Cerebellar nuclear complex (tissue), 1 donor: ENCODE data around the gene TMCO4.
"Not testable (repeated sequence)": the region's sequence is repeated elsewhere in the genome, so short reads cannot be mapped to it uniquely, and the experiment has no call there.

Experiments
- DNase-seq, 2 experiments: peaks; one replicate each; lab custom pipeline; 2025; lab: John Stamatoyannopoulos, UW

TMCO4 gene

GRCh38 chr1:19656134-19656779 lies 143.5 kb downstream of the TMCO4 start:
- DNase-seq, result no peak

GRCh38 chr1:19655718-19656080 lies 144.0 kb downstream of the TMCO4 start:
- no peak for DNase-seq

- DNase-seq, result no peak
Observed at GRCh38 chr1:19654886-19655717, 144.6 kb downstream of the TMCO4 start.

- no peak for DNase-seq
Observed at GRCh38 chr1:19654386-19654785, 145.3 kb downstream of the TMCO4 start.

- no peak for DNase-seq
Observed at GRCh38 chr1:19651141-19651737, 148.5 kb downstream of the TMCO4 start.

- no peak for DNase-seq
Observed at GRCh38 chr1:19650416-19651140, 149.1 kb downstream of the TMCO4 start.

- DNase-seq, result no peak
Observed at GRCh38 chr1:19648689-19649088, 151.0 kb downstream of the TMCO4 start.

GRCh38 chr1:19648239-19648638 lies 151.5 kb downstream of the TMCO4 start:
- DNase-seq, result no peak

GRCh38 chr1:19647643-19648042 lies 152.1 kb downstream of the TMCO4 start:
- DNase-seq, result no peak

GRCh38 chr1:19646377-19647319 lies 153.1 kb downstream of the TMCO4 start:
- DNase-seq, result no peak

- DNase-seq, result no peak
Observed at GRCh38 chr1:19645411-19646251, 154.1 kb downstream of the TMCO4 start.

- DNase-seq, result no peak
Observed at GRCh38 chr1:19644681-19645410, 154.9 kb downstream of the TMCO4 start.

GRCh38 chr1:19644395-19644680 lies 155.4 kb downstream of the TMCO4 start:
- DNase-seq, result no peak

- DNase-seq, result no peak
Observed at GRCh38 chr1:19643602-19644394, 155.9 kb downstream of the TMCO4 start, which contains the start of gene NBL1. NBL1 (plus strand) TSS chr1:19644311; CDS start chr1:19655031, 10,720 bp downstream.

GRCh38 chr1:19643121-19643520 lies 156.6 kb downstream of the TMCO4 start:
- no peak for DNase-seq

GRCh38 chr1:19640363-19641316 lies 159.1 kb downstream of the TMCO4 start:
- DNase-seq, result no peak

GRCh38 chr1:19639999-19640362 lies 159.7 kb downstream of the TMCO4 start:
- DNase-seq, result no peak

- not testable (repeated sequence) for DNase-seq
Observed at GRCh38 chr1:19639228-19639627, 160.5 kb downstream of the TMCO4 start.
